K562 (cell line): ENCODE results near the gene TXNL1. TPM values are rescaled to one million over a fixed set of nuclear protein-coding genes. Genes with fewer than 3 reads are reported as not detected.

ENCODE experiments used
- ATAC-seq: fragments of 200-7000 bp; cut with Tn5 transposase; 3 replicates; pipeline ENCODE4 v1.9.1; 2020; ENCODE audit warnings: moderate library complexity
- BruUV-seq: library from RNA; stranded (reverse); fragments of 400-500 nt; replicated peaks from 2 replicates; lab custom pipeline; 2021; lab: Mats Ljungman, UMichigan
- CTCF ChIA-PET: fragments of 300-600 bp; formaldehyde crosslinking; extraction: SDS; loops from one replicate; lab custom pipeline; 2021; ENCODE audit warnings: low intra/inter-chr PET ratio; lab: Yijun Ruan, JAX
- POLR2A ChIA-PET: fragments of 300-600, 350-650 bp; sonication (Branson Sonifier 250); formaldehyde crosslinking; extraction: SDS; loops from one replicate; lab custom pipeline; 2021; ENCODE audit warnings: antibody characterized with exemption, inconsistent platforms; lab: Yijun Ruan, JAX
- DNase-seq, 4 experiments: peaks; one replicate each; pipeline versions ENCODE4 v3.0.0 to v3.0.0-alpha.2; 2011 to 2018; ENCODE audit warnings: low spot score in 3 of 4, mixed read lengths in 3 of 4; ENCODE audit errors: extremely low read depth in 1 of 4
- FAIRE-seq: peaks from 2 replicates; lab custom pipeline; 2011; peaks lifted over from hg19 to GRCh38; lab: Jason Lieb, UNC
- H2AFZ ChIP-seq: 2 replicates; pipeline ENCODE4 v1.6.0; 2011; ENCODE audit warnings: low read depth, low read length, control low read depth, inconsistent platforms
- H3K27ac ChIP-seq: fragments of 200-600 bp; 3 replicates; pipeline ENCODE4 v1.8.0; 2011; ENCODE audit warnings: low read depth, mild to moderate bottlenecking, control low read depth, inconsistent platforms, low read length, moderate library complexity, mixed read lengths; ENCODE audit errors: extremely low read depth
- H3K27me3 ChIP-seq, 2 experiments: fragments of 300-600 bp in 1 of 2; 2 replicates in 1 of 2; 3 replicates in 1 of 2; pipeline versions ENCODE4 v1.6.0 to v1.8.0; 2011; ENCODE audit warnings: inconsistent platforms in 2 of 2, low read length in 2 of 2, mild to moderate bottlenecking in 1 of 2, mixed read lengths in 1 of 2, moderate library complexity in 1 of 2; ENCODE audit not compliant: control insufficient read depth in 2 of 2, insufficient read depth in 2 of 2
- H3K36me3 ChIP-seq: fragments of 300-600 bp; 3 replicates; pipeline ENCODE4 v1.8.0; 2011; ENCODE audit warnings: mild to moderate bottlenecking, low read length, inconsistent platforms; ENCODE audit not compliant: control insufficient read depth, insufficient read depth
- H3K4me1 ChIP-seq, 2 experiments: fragments of 200-600 bp in 1 of 2; replicated peaks in 1 of 2; 2 replicates in 1 of 2; 3 replicates in 1 of 2; pipeline versions ENCODE4 v1.5.1 to v1.8.0; 2011; ENCODE audit warnings: inconsistent platforms in 2 of 2, low read length in 2 of 2, mild to moderate bottlenecking in 1 of 2, mixed read lengths in 1 of 2, moderate library complexity in 1 of 2; ENCODE audit not compliant: control insufficient read depth in 2 of 2, insufficient read depth in 2 of 2
- H3K4me2 ChIP-seq: 2 replicates; pipeline ENCODE4 v1.6.1; 2011; ENCODE audit warnings: low read length, control low read depth, inconsistent platforms, mixed read lengths; ENCODE audit not compliant: insufficient read depth
- H3K4me3 ChIP-seq: fragments of 200-600 bp; sonication (generic), shearing (Covaris generic); 2 replicates; pipeline ENCODE4 v1.5.1; 2016; ENCODE audit warnings: control low read depth, inconsistent platforms
- H3K79me2 ChIP-seq: fragments of 200-600 bp; 3 replicates; pipeline ENCODE4 v1.8.0; 2011; ENCODE audit warnings: low read length, inconsistent platforms; ENCODE audit not compliant: control insufficient read depth, insufficient read depth
- H3K9ac ChIP-seq, 2 experiments: 2 replicates each; pipeline versions ENCODE4 v1.6.0 to v1.6.1; 2011; ENCODE audit warnings: low read depth in 2 of 2, low read length in 2 of 2, control low read depth in 1 of 2, inconsistent platforms in 1 of 2, mild to moderate bottlenecking in 1 of 2, mixed read lengths in 1 of 2; ENCODE audit not compliant: insufficient read depth in 1 of 2
- H3K9me1 ChIP-seq: one replicate; pipeline ENCODE4 v1.6.0; 2011; ENCODE audit warnings: inconsistent platforms, mild to moderate bottlenecking, low read length, moderate library complexity; ENCODE audit not compliant: control insufficient read depth, insufficient read depth
- H3K9me3 ChIP-seq: replicated peaks from 2 replicates; pipeline ENCODE4 v1.5.1; 2011; ENCODE audit warnings: low read depth, low read length, inconsistent platforms; ENCODE audit not compliant: control insufficient read depth, insufficient read depth
- H4K20me1 ChIP-seq: replicated peaks from 2 replicates; pipeline ENCODE4 v1.6.1; 2011; ENCODE audit warnings: low read length, inconsistent platforms, mixed read lengths; ENCODE audit not compliant: control insufficient read depth, insufficient read depth
- CAMTA2 ChIP-seq: fragments of 250-450 bp; sonication (Bioruptor Pico); conservative IDR thresholded peaks from 2 replicates; pipeline ENCODE4 v1.5.1; 2022
- ELF2 ChIP-seq: fragments of 250-450 bp; sonication (Bioruptor Pico); IDR thresholded peaks from 2 replicates; pipeline ENCODE4 v1.5.0; 2021; ENCODE audit warnings: mild to moderate bottlenecking
- ESRRB ChIP-seq: fragments of 250-450 bp; sonication (Bioruptor Pico); IDR thresholded peaks from 2 replicates; pipeline ENCODE4 v1.5.0; 2020; ENCODE audit warnings: mild to moderate bottlenecking, moderate library complexity, borderline replicate concordance
- FOSL1 ChIP-seq: fragments of 200-800 bp; sonication (Bioruptor generic); conservative IDR thresholded peaks from 2 replicates; pipeline ENCODE4 v1.6.1; 2016; ENCODE audit warnings: missing genetic modification characterization, missing compliant biosample characterization
- HDAC8 ChIP-seq: fragments of 450-650 bp; IDR thresholded peaks from 2 replicates; pipeline ENCODE4 v1.6.1; 2016; ENCODE audit warnings: mild to moderate bottlenecking, missing genetic modification characterization, moderate library complexity, missing compliant biosample characterization
- RBM25 ChIP-seq: fragments of 200-400 bp; formaldehyde crosslinking; IDR thresholded peaks from 2 replicates; pipeline ENCODE4 v1.6.1; 2018; ENCODE audit warnings: low read length, low read depth, moderate library complexity; ENCODE audit not compliant: severe bottlenecking
- ZNF184 ChIP-seq: sonication (generic); formaldehyde crosslinking; IDR thresholded peaks from 2 replicates; pipeline ENCODE4 v1.5.0; 2020; ENCODE audit warnings: missing genetic modification reagents
- ZNF707 ChIP-seq: fragments of 250-450 bp; sonication (Bioruptor Pico); conservative IDR thresholded peaks from 2 replicates; pipeline ENCODE4 v1.8.0; 2022; ENCODE audit warnings: inconsistent platforms, mild to moderate bottlenecking, moderate library complexity
- ZNF766 ChIP-seq: fragments of 200-800 bp; sonication (Bioruptor generic); conservative IDR thresholded peaks from 2 replicates; pipeline ENCODE4 v1.6.1; 2016; ENCODE audit warnings: missing genetic modification characterization, missing compliant biosample characterization
- WGBS: fragments of 100-300 bp; shearing (Covaris generic); methylation state at CpG from one replicate; pipeline ENCODE4 v1.1.6; 2016; ENCODE audit warnings: low coverage, mixed read lengths; ENCODE audit not compliant: insufficient coverage; ENCODE audit errors: missing lambda C conversion rate; 5-methylcytosine and 5-hydroxymethylcytosine counted together
- in situ Hi-C: fragments of 300-500 bp; cut with MboI; formaldehyde crosslinking; loops from 4 replicates; pipeline ENCODE4 v1.15.0; 2018; ENCODE audit warnings: inconsistent platforms, mixed read lengths
- intact Hi-C: fragments of 100-400 bp; cut with micrococcal nuclease; formaldehyde crosslinking; loops from 2 replicates; pipeline ENCODE4 v1.14.2; 2022
- polyA plus RNA-seq, 8 experiments: library from polyadenylated mRNA; depleted of rRNA in 4 of 8; stranded (reverse) in 5 of 8; unstranded in 3 of 8; fragments of >200 nt; fragmentation: Nextera tagmentation in 2 of 8; fragmentation: Illumina TruSeq in 1 of 8; extraction: Ambion mirVana in 2 of 8; extraction: Trizol in 1 of 8; gene quantifications; 2 replicates each; pipeline versions ENCODE4 v1.2.1 to v1.2.3, GENCODE V29; 2011 to 2014; ENCODE audit warnings: inconsistent platforms in 1 of 8, missing spikeins in 1 of 8
- total RNA-seq, 7 experiments: library from RNA; depleted of rRNA in 6 of 7; stranded (reverse); fragments of >200 nt in 6 of 7; fragmentation: Illumina TruSeq in 2 of 7; extraction: Trizol in 2 of 7; gene quantifications; 2 replicates each; pipeline versions ENCODE4 v1.2.1 to v1.2.3, GENCODE V29; 2011 to 2021; ENCODE audit warnings: low replicate concordance in 1 of 7
- TF ChIP-seq, protein P1 (sequence below), 2 experiments: fragments of 450-650 bp in 1 of 2; IDR thresholded peaks; 2 replicates each; pipeline ENCODE4 v1.6.1; 2011 to 2017; ENCODE audit warnings: low read depth in 2 of 2, antibody characterized with exemption in 1 of 2, borderline replicate concordance in 1 of 2, low read length in 1 of 2, mild to moderate bottlenecking in 1 of 2, mixed read lengths in 1 of 2; ENCODE audit not compliant: control insufficient read depth in 1 of 2

TXNL1 gene
- total and polyA plus RNA-seq, 9 of the 15 experiments (the other 6 are each of a cell fraction or from before 2014, with no cell fraction given): 45.4 to 103 (median 65.7) TPM

DNA sequence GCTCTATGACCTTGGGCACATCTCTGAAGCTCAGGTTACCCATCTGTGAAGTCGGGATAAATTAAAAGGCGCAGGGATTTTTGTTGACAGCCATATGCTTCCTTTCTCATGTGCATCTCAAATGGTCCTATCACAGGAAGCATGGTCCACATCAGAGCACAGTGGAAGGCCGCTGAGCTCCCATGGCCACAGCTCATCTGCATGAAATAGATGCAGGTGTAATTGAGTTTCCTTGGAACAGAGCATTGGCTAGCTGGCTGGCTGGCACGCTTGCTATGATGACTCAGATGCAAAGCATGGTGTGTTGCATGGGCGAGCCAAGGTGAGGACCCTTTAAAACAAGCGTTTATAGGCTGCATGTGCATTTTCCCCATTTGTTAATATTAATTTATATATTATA is 79.3 kb downstream of the TXNL1 start (continued):
- TF ChIP-seq, protein P1, sequence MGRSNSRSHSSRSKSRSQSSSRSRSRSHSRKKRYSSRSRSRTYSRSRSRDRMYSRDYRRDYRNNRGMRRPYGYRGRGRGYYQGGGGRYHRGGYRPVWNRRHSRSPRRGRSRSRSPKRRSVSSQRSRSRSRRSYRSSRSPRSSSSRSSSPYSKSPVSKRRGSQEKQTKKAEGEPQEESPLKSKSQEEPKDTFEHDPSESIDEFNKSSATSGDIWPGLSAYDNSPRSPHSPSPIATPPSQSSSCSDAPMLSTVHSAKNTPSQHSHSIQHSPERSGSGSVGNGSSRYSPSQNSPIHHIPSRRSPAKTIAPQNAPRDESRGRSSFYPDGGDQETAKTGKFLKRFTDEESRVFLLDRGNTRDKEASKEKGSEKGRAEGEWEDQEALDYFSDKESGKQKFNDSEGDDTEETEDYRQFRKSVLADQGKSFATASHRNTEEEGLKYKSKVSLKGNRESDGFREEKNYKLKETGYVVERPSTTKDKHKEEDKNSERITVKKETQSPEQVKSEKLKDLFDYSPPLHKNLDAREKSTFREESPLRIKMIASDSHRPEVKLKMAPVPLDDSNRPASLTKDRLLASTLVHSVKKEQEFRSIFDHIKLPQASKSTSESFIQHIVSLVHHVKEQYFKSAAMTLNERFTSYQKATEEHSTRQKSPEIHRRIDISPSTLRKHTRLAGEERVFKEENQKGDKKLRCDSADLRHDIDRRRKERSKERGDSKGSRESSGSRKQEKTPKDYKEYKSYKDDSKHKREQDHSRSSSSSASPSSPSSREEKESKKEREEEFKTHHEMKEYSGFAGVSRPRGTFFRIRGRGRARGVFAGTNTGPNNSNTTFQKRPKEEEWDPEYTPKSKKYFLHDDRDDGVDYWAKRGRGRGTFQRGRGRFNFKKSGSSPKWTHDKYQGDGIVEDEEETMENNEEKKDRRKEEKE (IDR thresholded peaks at IDR 0.05; ENCODE audit: borderline replicate concordance in 1 of 2, control insufficient read depth in 1 of 2, low read depth in 2 of 2, low read length in 1 of 2): no peak
- TF ChIP-seq ZNF184 (no peak), FOSL1 (tag) (no peak), HDAC8 (no peak)

DNA sequence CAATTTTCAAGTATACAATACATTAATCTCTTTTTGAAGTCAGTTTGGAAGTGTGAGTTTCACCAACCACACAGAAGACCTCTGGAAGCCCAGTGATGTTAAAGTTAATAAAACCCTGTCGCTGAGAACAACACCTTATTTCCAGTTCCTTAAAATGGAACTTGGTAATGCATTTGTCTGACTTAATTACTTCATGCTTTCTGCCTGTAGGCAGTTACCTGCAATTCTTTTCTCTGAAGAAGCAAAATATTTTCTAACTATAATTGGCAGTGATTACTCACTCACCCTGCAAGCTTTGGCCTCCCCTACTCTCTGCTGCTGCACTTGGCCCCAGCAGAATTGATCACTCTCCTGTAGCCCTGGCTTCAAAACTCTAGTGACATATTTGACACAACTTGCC is 81.5 kb downstream of the TXNL1 start:
- no peaks in the 10 kb centered on the region for H3K9me3 ChIP-seq
- H3K9ac ChIP-seq: no peak overlapping the region
- peaks cover 0 to 2% of the 10 kb centered on the region in 2 experiments; a peak in 2 of 5 replicates for H3K4me1 ChIP-seq
- no peak for FAIRE-seq
- in situ Hi-C loops (loop anchor here (25.0 kb wide), 1 partner anchor 1320 kb away; no protein-coding TSS in a partner anchor), intact Hi-C loops (no loop called here)
- H3K27me3 ChIP-seq: peaks cover 0 to 3% of the 10 kb centered on the region in 2 experiments; a peak in 1 of 5 replicates
- no peak overlapping the region for H3K27ac ChIP-seq
- ATAC-seq: no peak
- H3K4me2 ChIP-seq: no peak overlapping the region
- no peaks in the 10 kb centered on the region for H3K9me1 ChIP-seq
- WGBS: 0% methylated on average over 1 of the region's 1 CpG
- TF ChIP-seq ELF2 (no peak), ZNF766 (CRISPR knock-in tag) (no peak), ESRRB (CRISPR knock-in tag) (no peak), RBM25 (no peak), CAMTA2 (CRISPR knock-in tag) (no peak), ZNF707 (CRISPR knock-in tag) (no peak)
- no TSS peak for BruUV-seq
- ChIA-PET POLR2A (no interaction called here), CTCF (no interaction called here)
- no peak overlapping the region for H3K4me3 ChIP-seq
- no peaks in the 10 kb centered on the region for H3K79me2 ChIP-seq
- H3K36me3 ChIP-seq: no peaks in the 10 kb centered on the region
- no peak for DNase-seq
- H2AFZ ChIP-seq: no peak overlapping the region
- no peaks in the 10 kb centered on the region for H4K20me1 ChIP-seq
